Measurements from ENCODE around the gene CYBRD1.
A peak's percentile ranks its signal among the peaks of the same experiment; 100 is the strongest.

Gene CYBRD1

GRCh38 chr2:171553858-171554257 is 31.6 kb downstream of the CYBRD1 start:
- DNase-seq (ENCODE audit: low read depth in 3 of 3), result no peak

GRCh38 chr2:171554991-171555615 is 32.8 kb downstream of the CYBRD1 start:
- DNase-seq (ENCODE audit: low read depth in 3 of 3), result no peak

- no peak for DNase-seq (ENCODE audit: low read depth in 3 of 3)
Measured at GRCh38 chr2:171557363-171557762, 35.1 kb downstream of the CYBRD1 start.

GRCh38 chr2:171563301-171563700 is 41.0 kb downstream of the CYBRD1 start:
- no peak for DNase-seq (ENCODE audit: low read depth in 3 of 3)

- no peak for DNase-seq (ENCODE audit: low read depth in 3 of 3)
Measured at GRCh38 chr2:171564463-171564862, 42.2 kb downstream of the CYBRD1 start.

GRCh38 chr2:171566057-171566456 is 43.8 kb downstream of the CYBRD1 start:
- DNase-seq (ENCODE audit: low read depth in 3 of 3), result no peak

- no peak for DNase-seq (ENCODE audit: low read depth in 3 of 3)
Measured at GRCh38 chr2:171566753-171567152, 44.5 kb downstream of the CYBRD1 start.

- DNase-seq (ENCODE audit: low read depth in 3 of 3), result no peak
Measured at GRCh38 chr2:171568089-171568488, 45.8 kb downstream of the CYBRD1 start.

- DNase-seq (ENCODE audit: low read depth in 3 of 3), result no peak
Measured at GRCh38 chr2:171571721-171572120, 49.4 kb downstream of the CYBRD1 start.

GRCh38 chr2:171574149-171574795 is 52.0 kb downstream of the CYBRD1 start:
- peak; percentile 58 to 69 (median 64) for DNase-seq (ENCODE audit: low read depth in 3 of 3)

GRCh38 chr2:171575606-171576005 is 53.3 kb downstream of the CYBRD1 start:
- DNase-seq (ENCODE audit: low read depth in 3 of 3), result no peak

GRCh38 chr2:171578127-171578803 is 56.0 kb downstream of the CYBRD1 start:
- no peak for DNase-seq (ENCODE audit: low read depth in 3 of 3)

- DNase-seq (ENCODE audit: low read depth in 3 of 3), result no peak
Measured at GRCh38 chr2:171579481-171579880, 57.2 kb downstream of the CYBRD1 start.

GRCh38 chr2:171583566-171583965 is 61.3 kb downstream of the CYBRD1 start:
- no peak for DNase-seq (ENCODE audit: low read depth in 3 of 3)

GRCh38 chr2:171584001-171584400 is 61.7 kb downstream of the CYBRD1 start:
- no peak for DNase-seq (ENCODE audit: low read depth in 3 of 3)

GRCh38 chr2:171587132-171587531 is 64.9 kb downstream of the CYBRD1 start:
- no peak for DNase-seq (ENCODE audit: low read depth in 3 of 3)

- no peak for DNase-seq (ENCODE audit: low read depth in 3 of 3)
Measured at GRCh38 chr2:171587567-171587966, 65.3 kb downstream of the CYBRD1 start.

- DNase-seq (ENCODE audit: low read depth in 3 of 3), result no peak
Measured at GRCh38 chr2:171590116-171590515, 67.8 kb downstream of the CYBRD1 start.

- no peak for DNase-seq (ENCODE audit: low read depth in 3 of 3)
Measured at GRCh38 chr2:171592036-171592555, 69.8 kb downstream of the CYBRD1 start.

GRCh38 chr2:171595456-171595855 is 73.2 kb downstream of the CYBRD1 start:
- DNase-seq (ENCODE audit: low read depth in 3 of 3), result no peak

- no peak for DNase-seq (ENCODE audit: low read depth in 3 of 3)
Measured at GRCh38 chr2:171595896-171596295, 73.6 kb downstream of the CYBRD1 start.

GRCh38 chr2:171598713-171599319 is 76.5 kb downstream of the CYBRD1 start:
- peak in 2 of 3 experiments; percentile 9 to 21 for DNase-seq (ENCODE audit: low read depth in 3 of 3)
